Measurements from ENCODE around the gene ARF5. TPM values are rescaled to one million over a fixed set of nuclear protein-coding genes. Genes with fewer than 3 reads are reported as not detected.

Gene ARF5
- total and polyA plus RNA-seq, 11 donors: 85.3 to 196 (median 99.1) TPM

- no peaks in the 10 kb centered on the region for H3K27me3 ChIP-seq
- H3K4me3 ChIP-seq: no peak overlapping the region
- intact Hi-C loops (cut with DNase I): no loop called here
- H3K36me3 ChIP-seq: peaks cover 0 to 48% (median 36%) of the 10 kb centered on the region in 9 donors
- peaks cover 9 to 41% (median 24%) of the 10 kb centered on the region in 12 donors for H3K4me1 ChIP-seq
- H3K9me3 ChIP-seq: no peaks in the 10 kb centered on the region
- H3K27ac ChIP-seq: peak overlapping the region in 1 of 12 donors; percentile 50
- peak in 2 of 12 donors; percentile 18 to 20 for TF ChIP-seq CTCF (IDR thresholded peaks at IDR 0.05)
- no peak for TF ChIP-seq POLR2A (IDR thresholded peaks at IDR 0.05)
- DNase-seq (no peak), ATAC-seq (no peak)
- WGBS, 4 donors: 70 to 75% (median 72%) methylated on average over 5 of the region's 5 CpGs
These were observed 10.1 kb upstream of the ARF5 start for GRCh38 chr7:127578036-127578684.

GRCh38 chr7:127578711-127579275 lies 9.4 kb upstream of the ARF5 start:
- H3K9me3 ChIP-seq: no peaks in the 10 kb centered on the region
- H3K36me3 ChIP-seq: peaks cover 0 to 48% (median 36%) of the 10 kb centered on the region in 9 donors
- intact Hi-C loops (cut with DNase I): no loop called here
- no peak overlapping the region for H3K4me3 ChIP-seq
- H3K27ac ChIP-seq: peak overlapping the region in 1 of 12 donors; percentile 50
- TF ChIP-seq CTCF (IDR thresholded peaks at IDR 0.05) (no peak), POLR2A (IDR thresholded peaks at IDR 0.05) (no peak)
- 61 to 65% (median 64%) methylated on average over 4 of the region's 4 CpGs for WGBS, 4 donors
- DNase-seq (no peak), ATAC-seq (no peak)
- no peaks in the 10 kb centered on the region for H3K27me3 ChIP-seq
- H3K4me1 ChIP-seq: peaks cover 12 to 48% (median 30%) of the 10 kb centered on the region in 12 donors

GRCh38 chr7:127580612-127581011 lies 7.6 kb upstream of the ARF5 start:
- H3K36me3 ChIP-seq: peaks cover 0 to 48% (median 36%) of the 10 kb centered on the region in 9 donors
- peaks cover 19 to 62% (median 41%) of the 10 kb centered on the region in 12 donors for H3K4me1 ChIP-seq
- no peak for ATAC-seq

More at GRCh38 chr7:127580612-127581011, 7.6 kb upstream of the ARF5 start:
- Histone ChIP-seq H3K9me3 (no peaks in the 10 kb centered on the region), H3K27ac (no peak overlapping the region), H3K27me3 (no peaks in the 10 kb centered on the region), H3K4me3 (no peak overlapping the region)
- intact Hi-C loops (cut with DNase I): loop anchor here in 4 of 10 donors (5.0 to 10.0 kb wide), 3 partner anchors 72 to 188 kb away; partner anchors contain the start of genes ZNF800 (in 3 of the 4) and SND1 (in 1 of the 4)
- DNase-seq: no peak
- no peak for TF ChIP-seq CTCF (IDR thresholded peaks at IDR 0.05)
- TF ChIP-seq POLR2A (IDR thresholded peaks at IDR 0.05): no peak
